Mononuclear cell (primary cell): ENCODE results near the gene COQ8A. TPM values are rescaled to one million over a fixed set of nuclear protein-coding genes. Genes with fewer than 3 reads are reported as not detected.
"Not testable (repeated sequence)": the region's sequence is repeated elsewhere in the genome, so short reads cannot be mapped to it uniquely, and the experiment has no call there.

Source experiments
- H3K27me3 ChIP-seq: 2 replicates; pipeline ENCODE4 v1.6.0; 2011; ENCODE audit warnings: low read length, control low read depth; ENCODE audit not compliant: insufficient read depth
- H3K4me1 ChIP-seq: 2 replicates; pipeline ENCODE4 v1.5.1; 2011; ENCODE audit warnings: mild to moderate bottlenecking, low read length, control low read depth; ENCODE audit not compliant: insufficient read depth
- H3K4me3 ChIP-seq: 2 replicates; pipeline ENCODE4 v1.5.1; 2011; ENCODE audit warnings: mild to moderate bottlenecking, low read length, moderate library complexity
- H3K9me3 ChIP-seq: 2 replicates; pipeline ENCODE4 v1.5.1; 2011; ENCODE audit warnings: low read depth, mild to moderate bottlenecking, control low read depth, low read length
- total RNA-seq: library from RNA; depleted of rRNA; stranded (reverse); fragments of >200 nt; gene quantifications from one replicate; pipeline ENCODE4 v1.2.3, GENCODE V29; 2012

The COQ8A gene
- total RNA-seq, 1 donor: 37.2 TPM

DNA sequence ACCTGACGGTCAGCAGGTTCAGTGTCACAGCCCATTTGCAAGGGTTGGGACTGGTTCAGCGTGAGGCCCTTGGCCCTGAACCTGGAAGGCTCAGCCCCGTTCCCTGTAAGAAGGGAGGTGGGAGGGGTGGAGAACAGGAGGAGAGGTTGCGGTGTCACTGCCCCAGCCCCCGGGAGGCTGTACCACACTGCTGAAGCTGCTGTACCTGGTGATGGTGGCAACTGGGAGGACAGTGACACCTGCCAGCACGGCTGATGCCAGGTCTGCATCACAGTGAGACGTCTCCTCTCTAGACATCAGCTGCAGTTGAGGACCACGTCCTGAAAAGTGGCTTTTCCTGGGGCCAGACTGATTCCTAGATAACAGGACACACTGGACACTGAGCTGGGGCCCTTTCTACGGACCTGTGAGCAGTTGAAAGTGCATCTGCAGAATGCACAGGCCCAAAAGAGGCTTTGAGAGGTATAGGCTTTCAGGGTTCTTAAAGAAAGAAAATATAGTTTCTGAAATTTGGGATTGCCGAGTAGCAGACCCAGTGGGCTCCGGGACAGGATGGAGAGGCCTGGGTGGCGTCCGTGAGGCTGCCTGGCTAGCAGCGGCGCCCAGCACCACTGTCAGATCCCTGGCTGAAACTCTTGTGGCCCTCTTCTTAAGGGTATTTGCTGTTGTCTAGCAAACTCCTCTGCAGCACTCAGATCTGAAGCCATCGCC is 47.7 kb downstream of the COQ8A start:
- peaks cover 19% of the 10 kb centered on the region for H3K4me1 ChIP-seq
- no peaks in the 10 kb centered on the region for H3K9me3 ChIP-seq
- H3K4me3 ChIP-seq: no peak overlapping the region
- H3K27me3 ChIP-seq: no peaks in the 10 kb centered on the region

DNA sequence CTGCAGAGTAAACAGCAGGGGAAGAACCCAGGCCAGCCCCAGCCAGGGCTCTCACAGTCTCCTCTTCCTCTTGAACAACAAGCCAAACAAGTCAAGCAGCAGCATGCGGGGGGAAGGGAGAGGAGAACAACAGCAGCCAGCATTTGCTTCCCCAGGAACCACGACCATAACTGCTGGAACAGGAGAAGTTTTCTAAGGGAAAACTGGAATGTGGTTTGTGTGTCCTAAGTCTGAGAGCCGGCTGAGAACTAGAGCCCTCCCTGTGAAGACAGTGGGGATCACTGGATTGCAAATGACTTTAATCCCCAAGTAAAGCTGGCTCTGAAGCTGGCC is 48.2 kb downstream of the COQ8A start:
- Histone ChIP-seq H3K27me3 (no peaks in the 10 kb centered on the region), H3K4me3 (no peak overlapping the region), H3K9me3 (no peaks in the 10 kb centered on the region), H3K4me1 (peaks cover 19% of the 10 kb centered on the region)

DNA sequence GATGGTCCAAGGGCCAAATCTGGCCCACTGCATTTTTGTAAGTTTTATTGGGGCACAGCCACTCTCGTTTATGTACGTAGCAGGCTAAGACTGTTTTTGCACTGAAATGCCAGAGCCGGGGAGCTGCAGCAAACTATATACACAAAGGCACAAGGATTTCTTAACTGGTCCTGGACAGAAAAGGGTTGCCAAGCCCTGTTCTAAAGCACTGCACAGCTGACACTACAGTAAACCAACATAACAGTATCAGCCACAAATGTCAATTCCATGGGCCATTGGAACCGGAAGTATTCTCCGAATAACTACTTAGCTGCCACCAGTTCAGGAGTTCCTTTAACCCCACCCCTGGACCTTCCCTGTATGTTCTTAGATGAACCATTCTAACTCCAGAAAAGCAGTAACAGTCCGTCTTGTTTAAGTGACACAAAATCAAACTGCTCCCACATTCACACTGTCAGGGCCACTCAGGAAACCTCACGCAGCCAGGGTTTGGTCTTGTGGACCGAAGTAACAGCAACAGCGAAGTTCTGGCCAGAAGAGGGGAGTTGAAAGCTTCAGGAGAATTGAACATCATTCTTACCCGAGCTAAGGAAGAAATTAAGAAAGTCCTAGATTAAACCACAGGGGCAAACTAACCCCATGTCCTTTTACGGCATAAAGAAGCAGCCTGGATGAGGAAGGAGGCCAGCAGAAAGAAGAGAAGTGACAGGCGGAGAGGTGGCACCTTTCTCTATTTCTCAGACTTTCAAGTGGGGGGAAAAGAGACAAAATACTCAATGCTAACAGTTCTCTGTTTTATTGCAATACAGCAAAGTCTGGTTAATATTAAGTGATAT is 49.2 kb downstream of the COQ8A start:
- Histone ChIP-seq H3K4me3 (no peak overlapping the region), H3K4me1 (peaks cover 19% of the 10 kb centered on the region), H3K27me3 (no peaks in the 10 kb centered on the region), H3K9me3 (no peaks in the 10 kb centered on the region)

DNA sequence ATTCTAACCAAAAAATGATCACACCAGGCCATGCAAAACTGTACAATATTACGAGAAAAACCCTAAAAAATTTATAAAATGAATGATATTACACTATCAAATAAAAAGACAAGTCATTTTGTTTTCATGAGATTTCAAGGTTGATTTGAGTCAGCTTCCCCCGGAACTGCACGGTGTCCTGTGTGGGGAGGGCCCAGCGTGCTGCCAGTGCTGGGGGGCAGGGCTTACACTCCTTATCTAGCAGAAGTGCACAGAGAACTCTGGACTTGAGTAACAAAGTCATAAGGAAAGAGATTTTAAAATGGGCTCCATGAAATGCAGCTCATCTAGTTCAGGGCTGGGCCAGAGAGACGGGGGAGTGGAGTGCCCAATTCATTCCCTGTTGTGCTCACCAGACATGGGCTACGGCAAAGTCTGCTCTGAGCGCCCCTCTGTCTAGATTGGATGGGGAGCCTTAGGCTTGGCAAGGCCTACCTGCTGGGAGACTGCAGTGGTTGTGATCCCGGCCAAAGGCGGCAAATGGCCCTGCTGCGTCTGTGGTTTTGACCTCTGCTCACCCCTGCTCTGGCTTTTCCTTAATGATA is 50.1 kb downstream of the COQ8A start:
- Histone ChIP-seq H3K4me3 (no peak overlapping the region), H3K27me3 (no peaks in the 10 kb centered on the region), H3K9me3 (no peaks in the 10 kb centered on the region), H3K4me1 (peaks cover 19% of the 10 kb centered on the region)

DNA sequence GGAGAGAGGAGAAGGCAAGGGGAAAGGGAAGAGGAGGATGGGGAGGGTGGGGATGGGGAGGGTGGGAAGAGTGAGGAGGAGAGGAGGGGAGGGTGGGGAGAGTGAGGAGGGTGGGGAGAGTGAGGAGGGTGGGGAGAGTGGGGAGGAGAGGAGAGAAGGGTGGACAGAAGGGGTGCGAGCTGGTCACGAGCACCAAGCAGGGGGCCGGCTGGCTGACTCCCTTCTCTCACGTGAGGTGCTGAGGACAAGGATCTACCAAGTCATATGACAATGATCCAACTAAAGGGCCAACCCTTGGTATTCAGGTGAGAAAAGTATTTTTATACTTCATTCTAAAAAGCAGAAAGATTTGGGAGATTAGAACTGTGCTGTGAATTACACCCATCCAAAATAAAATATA is 51.8 kb downstream of the COQ8A start:
- H3K27me3 ChIP-seq: no peaks in the 10 kb centered on the region
- no peak overlapping the region for H3K4me3 ChIP-seq
- peaks cover 19% of the 10 kb centered on the region for H3K4me1 ChIP-seq
- H3K9me3 ChIP-seq: no peaks in the 10 kb centered on the region

GRCh38 chr1:226993814-226994585 is 53.9 kb downstream of the COQ8A start:
- no peak overlapping the region for H3K4me3 ChIP-seq
- peaks cover 16% of the 10 kb centered on the region for H3K4me1 ChIP-seq
- no peaks in the 10 kb centered on the region for H3K27me3 ChIP-seq
- H3K9me3 ChIP-seq: no peaks in the 10 kb centered on the region

GRCh38 chr1:226994586-226995364 is 54.7 kb downstream of the COQ8A start:
- Histone ChIP-seq H3K9me3 (no peaks in the 10 kb centered on the region), H3K4me1 (peaks cover 8% of the 10 kb centered on the region), H3K4me3 (no peak overlapping the region), H3K27me3 (no peaks in the 10 kb centered on the region)

- Histone ChIP-seq H3K27me3 (no peaks in the 10 kb centered on the region), H3K9me3 (no peaks in the 10 kb centered on the region), H3K4me3 (no peak overlapping the region)
Observed at GRCh38 chr1:226995365-226996332, 55.6 kb downstream of the COQ8A start.

DNA sequence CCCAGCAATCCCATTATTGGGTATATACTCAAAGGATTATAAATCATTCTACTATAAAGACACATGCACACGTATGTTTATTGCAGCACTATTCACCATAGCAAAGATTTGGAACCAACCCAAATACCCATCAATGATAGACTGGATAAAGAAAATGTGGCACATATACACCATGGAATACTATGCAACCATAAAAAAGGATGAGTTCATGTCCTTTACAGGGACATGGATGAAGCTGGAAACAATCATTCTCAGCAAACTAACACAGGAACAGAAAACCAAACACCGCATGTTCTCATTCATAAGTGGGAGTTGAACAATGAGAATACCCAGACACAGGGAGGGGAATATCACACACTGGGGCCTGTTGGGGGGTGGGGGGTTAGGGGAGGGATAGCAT is 59.5 kb downstream of the COQ8A start:
- H3K4me1 ChIP-seq, H3K4me3 ChIP-seq, H3K27me3 ChIP-seq, H3K9me3 ChIP-seq: not testable (repeated sequence)

More at GRCh38 chr1:226995365-226996332, 55.6 kb downstream of the COQ8A start:
- no peaks in the 10 kb centered on the region for H3K4me1 ChIP-seq

GRCh38 chr1:227002531-227003049 is 62.5 kb downstream of the COQ8A start:
- Histone ChIP-seq H3K9me3 (no peaks in the 10 kb centered on the region), H3K4me3 (no peak overlapping the region), H3K4me1 (no peaks in the 10 kb centered on the region), H3K27me3 (no peaks in the 10 kb centered on the region)

DNA sequence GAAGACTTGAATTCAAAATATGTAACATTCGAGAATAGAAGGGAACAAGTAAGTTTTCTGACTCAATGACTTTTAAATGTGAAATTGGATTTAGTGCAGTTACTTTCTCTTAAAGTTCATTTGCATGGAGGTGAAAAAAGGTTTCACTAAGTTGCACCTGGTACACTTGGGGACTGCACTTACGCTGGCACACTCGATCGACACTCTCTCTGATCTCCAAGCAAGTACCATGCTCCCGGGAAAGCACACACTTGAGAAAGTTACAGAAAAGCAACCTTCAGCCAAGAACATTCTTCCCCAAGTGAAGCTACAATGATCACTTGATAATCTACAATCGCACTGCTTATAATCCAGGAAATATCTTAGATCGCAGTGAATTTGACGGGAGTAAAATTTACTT is 63.1 kb downstream of the COQ8A start:
- Histone ChIP-seq H3K27me3 (no peaks in the 10 kb centered on the region), H3K9me3 (no peaks in the 10 kb centered on the region), H3K4me3 (no peak overlapping the region), H3K4me1 (no peaks in the 10 kb centered on the region)

DNA sequence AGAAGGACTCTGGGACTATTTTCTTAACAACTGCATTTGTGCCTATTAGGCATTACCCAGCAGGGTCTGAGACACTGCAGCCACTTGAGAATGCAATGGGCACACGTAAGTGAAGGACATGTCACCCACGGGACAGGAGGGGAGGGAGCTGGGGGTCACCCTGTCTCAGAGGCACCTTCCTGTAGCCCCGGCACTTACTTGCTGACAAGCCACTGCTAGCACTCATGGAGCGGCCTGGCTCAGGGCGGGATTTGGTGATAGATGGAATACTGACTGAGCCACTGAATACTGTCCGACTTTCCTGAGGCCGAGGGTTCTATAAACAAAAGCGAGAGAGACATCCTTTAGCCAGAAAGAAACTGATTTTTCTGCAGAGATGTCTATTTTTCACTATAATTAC is 64.7 kb downstream of the COQ8A start:
- Histone ChIP-seq H3K4me3 (no peak overlapping the region), H3K9me3 (no peaks in the 10 kb centered on the region), H3K27me3 (no peaks in the 10 kb centered on the region), H3K4me1 (no peaks in the 10 kb centered on the region)

GRCh38 chr1:227006226-227006796 is 66.2 kb downstream of the COQ8A start:
- Histone ChIP-seq H3K4me1 (no peaks in the 10 kb centered on the region), H3K27me3 (no peaks in the 10 kb centered on the region), H3K9me3 (no peaks in the 10 kb centered on the region), H3K4me3 (no peak overlapping the region)
